Esophagus muscularis mucosa (tissue), 4 donors: ENCODE results near the gene ALDH5A1.

Experiments used
- CTCF ChIP-seq, 3 experiments: fragments of 200-600 bp in 2 of 3; fragments of 450-650 bp in 1 of 3; sonication (generic) in 2 of 3; IDR thresholded peaks; one replicate each; pipeline ENCODE4 v1.5.1; 2017 to 2019; ENCODE audit warnings: antibody characterized with exemption in 3 of 3, mild to moderate bottlenecking in 2 of 3, moderate library complexity in 1 of 3
- EP300 ChIP-seq: sonication (generic); formaldehyde crosslinking; IDR thresholded peaks from one replicate; pipeline ENCODE4 v1.6.1; 2017; ENCODE audit warnings: antibody characterized with exemption
- POLR2A ChIP-seq: fragments of 450-650 bp; IDR thresholded peaks from one replicate; pipeline ENCODE4 v1.6.1; 2017; ENCODE audit warnings: antibody characterized with exemption, moderate library complexity, mild to moderate bottlenecking, low read depth
- POLR2AphosphoS5 ChIP-seq, 2 donors: sonication (generic); formaldehyde crosslinking; IDR thresholded peaks; one replicate each; pipeline ENCODE4 v1.6.1; 2017; ENCODE audit warnings: antibody characterized with exemption in 2 of 2

- TF ChIP-seq POLR2A (no peak), CTCF (IDR thresholded peaks at IDR 0.05) (no peak), EP300 (no peak), POLR2AphosphoS5 (IDR thresholded peaks at IDR 0.05) (no peak)
Observed at GRCh38 chr6:24472181-24472580, 22.6 kb upstream of the ALDH5A1 start.
